Measurements from ENCODE around the gene ZBTB42. TPM values are rescaled to one million over a fixed set of nuclear protein-coding genes. Genes with fewer than 3 reads are reported as not detected.

ZBTB42 gene
- polyA plus RNA-seq, 1 of the 3 experiments (the other 2 are of a cell fraction): 3.1 TPM

GRCh38 chr14:104845033-104845666, 44.2 kb downstream of the ZBTB42 start:
- no peaks in the 10 kb centered on the region; a peak in 1 of 4 replicates for H3K4me1 ChIP-seq (ENCODE audit: control insufficient read depth in 1 of 2, insufficient read depth in 2 of 2, low read depth in 1 of 2, low read length in 1 of 2)
- no peak overlapping the region for H3K9ac ChIP-seq
- H3K9me3 ChIP-seq: no peaks in the 10 kb centered on the region
- no peaks in the 10 kb centered on the region for H3K79me2 ChIP-seq (ENCODE audit: insufficient read depth)
- TF ChIP-seq RXRA (IDR thresholded peaks at IDR 0.05; ENCODE audit: borderline replicate concordance, low read depth): no peak
- TF ChIP-seq ZBTB33 (IDR thresholded peaks at IDR 0.05; ENCODE audit: borderline replicate concordance, low read depth): no peak
- TF ChIP-seq MAX (IDR thresholded peaks at IDR 0.05; ENCODE audit: low read depth): no peak
- no peak for TF ChIP-seq TEAD4 (IDR thresholded peaks at IDR 0.05; ENCODE audit: borderline replicate concordance, insufficient read depth)
- no peak for TF ChIP-seq USF2 (IDR thresholded peaks at IDR 0.05; ENCODE audit: borderline replicate concordance, low read depth, low read length)
- no peak for TF ChIP-seq GABPA (IDR thresholded peaks at IDR 0.05; ENCODE audit: low read depth)
- CTCF ChIA-PET: interaction anchor here (1.0 to 1.1 kb wide), 2 partner anchors 18 to 120 kb away, joined by 3 to 4 read pairs; no protein-coding TSS in a partner anchor
- no peaks in the 10 kb centered on the region for H3K36me3 ChIP-seq (replicated peaks in 1 of 2; ENCODE audit: control insufficient read depth in 1 of 2, insufficient read depth in 2 of 2, low read length in 1 of 2)
- 59% methylated on average over 2 of the region's 4 CpGs for WGBS (ENCODE audit: low lambda C conversion rate)
- H3K4me2 ChIP-seq: no peak overlapping the region
- H2AFZ ChIP-seq (ENCODE audit: low read depth): no peak overlapping the region
- H3K27me3 ChIP-seq (ENCODE audit: insufficient read depth): peaks cover 42% of the 10 kb centered on the region
- H3K4me3 ChIP-seq (ENCODE audit: low read depth in 2 of 2, low read length in 1 of 2): no peak overlapping the region
- POLR2A ChIA-PET: no interaction called here
- H3F3A ChIP-seq (replicated peaks; ENCODE audit: insufficient read depth): no peaks in the 10 kb centered on the region
- no peaks in the 10 kb centered on the region for H3K9me2 ChIP-seq
- no peak overlapping the region for H3K27ac ChIP-seq (ENCODE audit: low read depth in 2 of 2, low read length in 1 of 2)
- no peak for DNase-seq
- H4K20me1 ChIP-seq (ENCODE audit: insufficient read depth): no peaks in the 10 kb centered on the region

GRCh38 chr14:104845834-104846441, 45.0 kb downstream of the ZBTB42 start:
- no peak for DNase-seq
- no peak overlapping the region for H3K9ac ChIP-seq
- no peaks in the 10 kb centered on the region for H3F3A ChIP-seq (replicated peaks; ENCODE audit: insufficient read depth)
- H3K9me3 ChIP-seq: no peaks in the 10 kb centered on the region
- no peaks in the 10 kb centered on the region for H3K36me3 ChIP-seq (replicated peaks in 1 of 2; ENCODE audit: control insufficient read depth in 1 of 2, insufficient read depth in 2 of 2, low read length in 1 of 2)
- no peaks in the 10 kb centered on the region for H3K79me2 ChIP-seq (ENCODE audit: insufficient read depth)
- H3K27ac ChIP-seq (ENCODE audit: low read depth in 2 of 2, low read length in 1 of 2): no peak overlapping the region
- no peak overlapping the region for H3K4me3 ChIP-seq (ENCODE audit: low read depth in 2 of 2, low read length in 1 of 2)
- 6% methylated on average over 2 of the region's 3 CpGs for WGBS (ENCODE audit: low lambda C conversion rate)
- ChIA-PET POLR2A (no interaction called here), CTCF (interaction anchor here (0.7 to 1.6 kb wide), 4 partner anchors 17 to 199 kb away, joined by 3 to 9 read pairs (median 3); no protein-coding TSS in a partner anchor)
- no peak overlapping the region for H3K4me2 ChIP-seq
- no peaks in the 10 kb centered on the region; a peak in 1 of 4 replicates for H3K4me1 ChIP-seq (ENCODE audit: control insufficient read depth in 1 of 2, insufficient read depth in 2 of 2, low read depth in 1 of 2, low read length in 1 of 2)
- no peak overlapping the region for H2AFZ ChIP-seq (ENCODE audit: low read depth)
- no peaks in the 10 kb centered on the region for H4K20me1 ChIP-seq (ENCODE audit: insufficient read depth)
- TF ChIP-seq ELF1 (IDR thresholded peaks at IDR 0.05) (no peak), SMC3 (IDR thresholded peaks at IDR 0.05; ENCODE audit: low read depth, low read length) (no peak), NFIC (IDR thresholded peaks at IDR 0.05; ENCODE audit: borderline replicate concordance) (no peak), NRF1 (IDR thresholded peaks at IDR 0.05; ENCODE audit: low read depth, low read length) (no peak), JUND (IDR thresholded peaks at IDR 0.05) (no peak), SIN3A (IDR thresholded peaks at IDR 0.05; ENCODE audit: borderline replicate concordance, low read depth, low read length) (no peak), FOXJ3 (CRISPR knock-in tag; IDR thresholded peaks at IDR 0.05) (no peak), GABPA (IDR thresholded peaks at IDR 0.05; ENCODE audit: low read depth) (no peak), CHD2 (IDR thresholded peaks at IDR 0.05; ENCODE audit: low read length, partially characterized antibody) (no peak), TCF12 (IDR thresholded peaks at IDR 0.05) (no peak), USF1 (IDR thresholded peaks at IDR 0.05; ENCODE audit: borderline replicate concordance, low read depth) (no peak), RFX5 (IDR thresholded peaks at IDR 0.05; ENCODE audit: low read length) (no peak), RXRA (IDR thresholded peaks at IDR 0.05; ENCODE audit: borderline replicate concordance, low read depth) (no peak), TAF1 (IDR thresholded peaks at IDR 0.05; ENCODE audit: borderline replicate concordance, low read depth, low read length) (no peak), MXI1 (IDR thresholded peaks at IDR 0.05; ENCODE audit: low read depth, low read length) (no peak), YY1 (IDR thresholded peaks at IDR 0.05; ENCODE audit: low read depth) (no peak)
- peaks cover 42% of the 10 kb centered on the region for H3K27me3 ChIP-seq (ENCODE audit: insufficient read depth)
- no peaks in the 10 kb centered on the region for H3K9me2 ChIP-seq
